ENCODE data around the gene IGF1R.

Gene IGF1R

DNA sequence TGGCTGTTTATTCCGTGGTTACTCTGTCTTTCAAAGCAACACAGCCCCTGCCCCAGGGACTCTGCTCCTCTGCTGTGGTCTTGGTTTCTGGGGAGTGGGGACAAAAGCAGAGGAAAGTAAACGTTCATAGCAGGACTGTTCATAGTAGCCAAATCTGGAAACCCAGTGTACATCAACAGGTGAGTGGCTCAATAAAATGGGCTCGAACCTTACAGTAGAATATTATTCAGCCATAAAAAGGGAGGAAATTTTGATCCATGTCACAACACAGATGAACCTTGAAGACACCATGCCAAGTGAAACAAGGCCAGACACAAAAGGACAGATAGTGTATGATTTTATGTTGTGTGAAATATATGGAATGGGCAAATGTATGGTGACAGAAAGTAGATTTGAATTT, 269.1 kb downstream of the IGF1R start:
- no peak for DNase-seq (ENCODE audit: low read depth)

DNA sequence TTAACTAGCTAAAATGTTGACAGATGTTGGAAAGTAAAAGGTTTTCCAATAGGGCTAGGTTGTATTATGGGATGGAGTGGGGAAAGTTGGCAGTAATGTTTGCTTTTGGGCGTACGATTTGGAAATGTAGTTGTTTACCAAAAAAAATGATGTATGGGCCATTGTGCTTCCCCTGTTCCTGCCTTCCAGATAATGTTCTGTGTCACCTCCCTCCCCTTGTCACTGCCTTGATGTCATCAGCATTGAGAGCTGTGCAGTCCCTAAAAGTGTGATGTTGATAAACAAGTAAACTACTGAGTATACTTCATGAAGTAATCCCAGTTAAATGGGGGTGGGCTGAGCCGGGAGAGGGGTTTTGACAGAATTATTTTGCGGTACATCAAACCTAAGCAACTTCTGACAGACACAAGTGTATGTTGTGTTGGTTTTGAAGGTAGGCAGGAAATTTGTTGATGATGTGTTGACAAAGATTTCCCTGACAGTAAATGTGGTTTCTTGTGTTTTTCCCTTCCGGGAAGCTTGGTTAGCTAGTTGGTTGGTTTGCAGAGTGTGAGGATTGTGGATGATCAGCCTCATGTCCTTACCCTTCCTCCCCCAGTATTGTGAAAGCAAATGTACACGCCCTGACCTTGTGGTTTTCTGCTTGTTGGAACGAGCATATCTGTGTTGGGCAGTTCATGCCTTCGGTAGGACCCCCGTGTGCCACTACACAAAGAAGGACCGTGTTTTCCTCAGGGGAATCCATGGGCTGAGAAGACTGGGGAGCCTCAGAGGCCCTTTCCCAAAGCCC, 271.9 kb downstream of the IGF1R start:
- no peak for DNase-seq (ENCODE audit: low read depth)

DNA sequence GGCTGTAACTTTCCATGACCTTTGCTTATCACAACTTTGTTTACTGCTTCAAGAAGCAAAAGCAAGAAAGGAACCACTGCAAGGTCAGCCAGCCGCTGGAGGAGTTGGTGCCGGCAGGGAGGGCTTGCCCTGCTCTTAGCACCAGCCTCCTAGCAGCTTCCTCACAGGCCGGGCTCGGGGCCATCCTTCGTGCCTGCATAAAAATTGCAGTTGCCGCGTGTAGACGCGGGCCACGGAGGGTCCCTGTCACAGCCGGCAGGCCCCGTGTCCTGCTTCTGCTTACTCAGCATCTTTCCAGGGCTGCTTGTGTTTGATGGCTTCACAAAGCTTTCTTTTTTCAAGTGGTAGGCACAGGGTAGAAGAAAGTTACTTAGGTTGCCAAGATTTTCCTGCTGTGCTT, 274.8 kb downstream of the IGF1R start:
- DNase-seq (ENCODE audit: low read depth): no peak

DNA sequence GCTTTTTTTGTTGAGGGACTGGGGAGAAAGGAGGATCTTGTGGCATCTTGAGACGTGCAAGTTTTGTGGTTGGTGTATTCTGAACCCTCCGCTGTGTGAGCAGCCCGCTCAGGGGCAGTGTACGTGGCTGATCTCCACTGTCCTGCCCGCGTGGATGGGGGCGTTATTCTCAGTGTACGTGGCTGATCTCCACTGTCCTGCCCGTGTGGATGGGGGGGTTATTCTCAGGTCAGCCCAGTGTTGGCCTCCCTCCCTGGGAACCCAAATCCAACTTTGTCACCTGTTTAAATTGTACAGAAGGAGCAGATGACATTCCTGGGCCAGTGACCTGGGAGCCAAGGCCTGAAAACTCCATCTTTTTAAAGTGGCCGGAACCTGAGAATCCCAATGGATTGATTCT, 275.2 kb downstream of the IGF1R start:
- no peak for DNase-seq (ENCODE audit: low read depth)

- DNase-seq (ENCODE audit: low read depth): no peak
Observed at GRCh38 chr15:98924401-98925049, 276.2 kb downstream of the IGF1R start.

DNA sequence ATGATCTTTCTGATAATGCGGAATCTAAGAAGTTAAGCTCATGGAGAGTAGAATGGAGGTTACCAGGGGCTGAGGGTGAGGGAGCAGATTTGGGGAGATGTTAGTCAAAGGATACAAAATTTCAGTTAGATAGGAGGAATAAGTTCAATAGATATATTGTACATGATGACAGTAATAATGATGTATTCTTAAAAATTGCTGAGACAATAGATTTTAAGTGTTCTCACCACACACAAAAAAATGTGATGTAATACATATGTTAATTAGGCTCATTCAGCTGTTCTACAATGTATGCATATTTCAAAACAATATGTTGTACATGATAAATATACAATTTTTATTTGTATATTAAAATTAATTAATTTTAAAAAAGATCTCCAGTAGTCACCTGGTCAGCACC, 277.9 kb downstream of the IGF1R start:
- no peak for DNase-seq (ENCODE audit: low read depth)

DNA sequence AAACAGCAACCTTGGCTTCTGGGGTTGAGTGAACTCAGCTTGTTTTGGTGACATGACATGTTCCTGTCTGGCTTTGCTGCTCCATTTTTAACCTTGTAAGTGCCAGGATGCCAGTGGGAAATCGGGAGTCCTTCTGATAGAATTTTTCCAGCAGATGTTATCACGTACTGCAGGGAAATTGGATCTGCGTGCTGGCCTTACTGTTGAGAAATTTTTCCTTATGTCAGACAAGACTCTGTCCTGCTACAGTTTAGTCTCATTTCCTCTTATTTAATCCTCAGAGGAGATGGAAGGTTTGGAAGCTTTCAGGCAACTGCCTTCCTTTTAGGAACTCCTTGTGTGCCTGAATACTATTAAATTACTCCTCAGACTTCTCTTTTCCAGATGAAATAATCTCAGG, 278.7 kb downstream of the IGF1R start:
- DNase-seq (ENCODE audit: low read depth): no peak

GRCh38 chr15:98927996-98928395, 279.7 kb downstream of the IGF1R start:
- DNase-seq (ENCODE audit: low read depth): no peak

- no peak for DNase-seq (ENCODE audit: low read depth)
Observed at GRCh38 chr15:98930576-98930975, 282.2 kb downstream of the IGF1R start.

GRCh38 chr15:98931004-98931403, 282.7 kb downstream of the IGF1R start:
- no peak for DNase-seq (ENCODE audit: low read depth)

DNA sequence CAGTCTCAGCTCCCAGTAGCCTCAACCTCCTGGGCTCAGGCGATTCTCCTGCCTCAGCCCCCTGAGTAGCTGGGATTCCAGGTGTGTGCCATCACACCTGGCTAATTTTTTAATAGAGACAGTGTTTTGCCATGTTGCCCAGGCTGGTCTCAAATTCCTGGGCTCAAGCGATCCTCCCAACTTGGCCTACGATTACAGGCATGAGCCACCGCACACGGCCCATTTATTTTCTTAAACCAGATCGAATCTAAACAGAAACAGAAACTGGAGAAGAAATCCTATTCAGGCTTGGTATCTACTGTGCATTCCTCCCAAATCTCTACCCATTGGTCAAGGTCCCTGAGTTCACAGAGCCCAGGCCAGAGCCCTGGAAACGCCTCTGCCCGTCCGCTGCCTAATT, 285.1 kb downstream of the IGF1R start:
- no peak for DNase-seq (ENCODE audit: low read depth)

- DNase-seq (ENCODE audit: low read depth): no peak
Observed at GRCh38 chr15:98935736-98936135, 287.4 kb downstream of the IGF1R start.

- no peak for DNase-seq (ENCODE audit: low read depth)
Observed at GRCh38 chr15:98937413-98938104, 289.2 kb downstream of the IGF1R start.

DNA sequence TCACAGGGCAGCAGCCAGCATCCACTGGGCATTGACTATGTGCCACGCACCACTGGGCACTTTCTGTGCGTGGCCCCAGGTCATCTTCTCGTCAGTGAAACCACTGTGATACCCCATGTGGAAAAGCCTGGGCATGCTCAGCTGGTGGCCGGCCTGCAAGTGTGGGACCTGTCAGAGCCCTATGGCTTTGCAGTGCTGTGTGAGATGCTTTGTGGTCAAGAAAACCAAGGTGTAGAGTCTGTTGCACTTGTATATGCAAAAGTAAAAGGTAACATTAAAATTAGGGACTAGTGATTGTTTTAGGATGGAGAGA, 289.7 kb downstream of the IGF1R start:
- DNase-seq (ENCODE audit: low read depth): no peak

DNA sequence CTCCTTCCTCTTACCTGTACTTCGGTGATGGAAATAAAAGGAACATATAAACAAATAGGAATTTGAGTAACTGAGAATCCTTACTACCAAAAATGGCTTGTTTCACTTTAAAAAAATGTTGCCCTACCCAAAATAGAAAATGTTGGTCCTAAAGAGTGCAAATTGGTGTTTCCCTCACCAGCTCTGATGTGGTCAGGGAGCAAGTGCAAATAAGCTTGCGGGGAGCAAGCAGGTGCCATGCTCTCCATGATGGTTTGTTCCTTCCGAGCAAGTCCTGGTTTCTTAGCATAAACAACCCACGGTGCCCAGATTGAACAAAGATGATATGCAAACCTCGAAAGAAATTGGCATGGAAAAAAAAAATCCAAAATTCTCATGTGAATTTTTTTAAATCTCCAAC, 290.5 kb downstream of the IGF1R start:
- no peak for DNase-seq (ENCODE audit: low read depth)

DNA sequence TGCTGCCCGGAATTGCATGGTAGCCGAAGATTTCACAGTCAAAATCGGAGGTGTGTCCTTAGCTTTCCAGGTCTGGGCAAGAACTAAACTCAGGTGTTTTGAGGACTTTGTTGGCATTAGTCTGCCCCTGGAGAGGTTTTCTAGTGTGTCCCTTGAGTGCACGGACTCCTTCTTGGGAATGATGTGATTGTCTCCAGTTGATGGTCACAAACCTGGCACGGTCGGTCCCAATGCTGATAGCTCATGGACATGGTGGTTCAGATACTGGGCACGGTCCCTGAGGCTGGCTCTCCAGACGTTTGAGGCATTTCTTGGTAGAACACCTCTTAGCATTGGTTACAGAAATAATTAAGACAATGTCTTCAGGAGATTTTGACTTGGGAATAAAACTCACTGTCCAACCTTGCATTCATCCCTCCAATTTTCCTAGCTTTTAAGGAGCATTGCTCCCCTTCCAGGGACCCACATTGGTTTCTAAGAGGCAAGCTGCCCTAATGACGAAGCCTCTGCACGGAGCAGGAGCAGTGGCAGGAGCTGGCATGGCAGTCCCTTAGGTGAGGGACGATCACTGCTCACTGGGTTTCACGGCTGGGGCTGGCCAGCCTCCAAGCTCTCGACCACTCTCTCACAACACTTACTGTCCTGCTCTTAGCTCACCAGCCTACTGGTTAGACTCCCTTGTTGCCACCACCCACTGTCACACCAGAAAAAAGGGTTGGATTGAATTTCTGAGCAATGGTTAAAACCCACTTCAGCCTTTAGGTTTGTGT, 291.2 kb downstream of the IGF1R start:
- no peak for DNase-seq (ENCODE audit: low read depth)

- DNase-seq (ENCODE audit: low read depth): no peak
Observed at GRCh38 chr15:98941595-98942255, 293.4 kb downstream of the IGF1R start.

- no peak for DNase-seq (ENCODE audit: low read depth)
Observed at GRCh38 chr15:98942431-98942830, 294.1 kb downstream of the IGF1R start.

DNA sequence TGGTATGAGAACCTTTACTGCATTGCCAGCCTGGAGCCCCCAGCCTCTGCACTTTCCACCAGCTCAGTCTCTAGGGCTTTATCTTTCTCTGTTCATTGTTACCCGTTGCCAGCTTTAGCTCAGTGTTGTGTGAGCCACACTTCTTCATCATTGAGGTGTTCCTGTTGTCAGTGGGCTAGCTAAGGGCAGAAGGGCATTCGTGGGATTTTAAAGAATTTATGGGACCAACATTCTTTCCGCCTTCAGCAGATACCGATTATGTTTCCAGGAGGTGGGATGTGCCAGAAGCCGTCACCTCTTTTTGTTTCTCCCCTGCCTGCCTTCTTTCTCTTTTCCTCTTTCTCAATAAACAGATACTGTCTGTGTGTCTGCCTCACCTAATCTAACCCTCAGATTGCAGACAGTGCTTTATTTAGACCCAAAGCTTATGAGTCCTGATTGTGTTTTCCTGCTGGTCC, 294.7 kb downstream of the IGF1R start:
- no peak for DNase-seq (ENCODE audit: low read depth)

DNA sequence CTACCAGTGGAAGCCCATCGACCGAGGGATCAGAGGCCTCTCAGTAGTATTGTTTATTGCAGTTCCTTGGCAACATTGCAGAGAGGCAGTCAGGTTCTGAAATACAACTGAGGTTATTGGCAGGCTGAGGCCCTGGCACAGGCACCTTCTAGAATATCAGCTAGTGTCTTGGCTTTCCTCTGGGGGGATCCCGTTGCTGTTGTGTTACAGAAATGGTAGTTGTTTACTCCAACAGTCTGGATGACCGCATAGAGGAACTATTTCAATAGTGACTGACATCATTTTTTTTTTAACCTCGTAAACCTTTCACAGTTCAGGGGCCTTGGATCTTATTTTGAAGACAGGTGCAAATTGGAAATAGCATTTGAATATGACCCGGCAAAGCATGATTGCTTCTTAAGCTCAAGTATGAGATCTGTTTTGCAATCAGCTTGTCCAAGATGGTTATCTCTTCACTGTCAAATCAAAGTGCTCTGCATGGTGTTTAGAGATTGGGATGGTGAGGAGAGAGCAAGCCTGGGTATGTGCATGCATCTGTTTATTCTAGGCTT, 295.3 kb downstream of the IGF1R start:
- DNase-seq (ENCODE audit: low read depth): no peak

Data from stimulated activated CD8-positive, alpha-beta memory T cell treated with anti-CD3 and anti-CD28 coated beads, Interleukin-12 subunit alpha, Interleukin-12 subunit beta, amount 100 ng/mL, for 1 hour (primary cell).